ENCODE measurements around the gene YOD1.

Gene YOD1

GRCh38 chr1:207004931-207005830 is 45.8 kb downstream of the YOD1 start:
- no peak for DNase-seq

- no peak for DNase-seq
Observed at GRCh38 chr1:207003210-207003609, 47.8 kb downstream of the YOD1 start.

- DNase-seq: no peak
Observed at GRCh38 chr1:207002724-207003146, 48.3 kb downstream of the YOD1 start.

- no peak for DNase-seq
Observed at GRCh38 chr1:207001492-207002245, 49.3 kb downstream of the YOD1 start.

GRCh38 chr1:207000651-207001291 is 50.2 kb downstream of the YOD1 start:
- DNase-seq: no peak

GRCh38 chr1:206998816-206999215 is 52.2 kb downstream of the YOD1 start:
- DNase-seq: no peak
